ENCODE results near the gene FOXO3.

GRCh38 chr6:108621117-108621516 lies 60.4 kb downstream of the FOXO3 start:
- no peak for TF ChIP-seq EZH2 (IDR thresholded peaks at IDR 0.05)
- TF ChIP-seq POLR2AphosphoS5 (IDR thresholded peaks at IDR 0.05; ENCODE audit: borderline replicate concordance, low read depth, low read length), result no peak
- no peak for TF ChIP-seq FOXP2 (optimal IDR thresholded peaks at IDR 0.05; ENCODE audit: control extremely low read depth, extremely low read length, insufficient read depth)
